GM18526 (cell line): Measurements from ENCODE around the gene HAUS3.

Source experiments
- POLR2A ChIP-seq: IDR thresholded peaks from 3 replicates; pipeline ENCODE4 v1.6.1; 2011; ENCODE audit not compliant: insufficient read length; ENCODE audit errors: extremely low read depth

Gene HAUS3

DNA sequence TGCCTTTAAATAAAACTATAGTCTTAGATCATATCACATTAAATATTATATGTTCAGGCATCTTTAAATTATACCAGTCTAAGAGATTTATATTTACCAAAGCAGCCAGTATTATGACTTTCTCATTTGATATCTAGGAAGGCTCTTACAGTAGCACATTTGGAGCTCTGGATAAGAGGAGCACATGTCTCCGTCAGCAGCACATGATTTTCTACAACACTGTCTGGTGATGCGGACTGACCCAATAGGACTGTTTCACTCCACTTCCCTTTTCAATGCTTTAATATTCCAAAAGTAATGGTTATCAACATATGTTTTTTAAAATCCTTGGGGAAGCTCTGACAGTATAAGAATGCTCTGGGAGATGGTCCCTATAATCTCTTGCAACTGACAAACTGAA, 61.5 kb downstream of the HAUS3 start:
- no peak for TF ChIP-seq POLR2A

DNA sequence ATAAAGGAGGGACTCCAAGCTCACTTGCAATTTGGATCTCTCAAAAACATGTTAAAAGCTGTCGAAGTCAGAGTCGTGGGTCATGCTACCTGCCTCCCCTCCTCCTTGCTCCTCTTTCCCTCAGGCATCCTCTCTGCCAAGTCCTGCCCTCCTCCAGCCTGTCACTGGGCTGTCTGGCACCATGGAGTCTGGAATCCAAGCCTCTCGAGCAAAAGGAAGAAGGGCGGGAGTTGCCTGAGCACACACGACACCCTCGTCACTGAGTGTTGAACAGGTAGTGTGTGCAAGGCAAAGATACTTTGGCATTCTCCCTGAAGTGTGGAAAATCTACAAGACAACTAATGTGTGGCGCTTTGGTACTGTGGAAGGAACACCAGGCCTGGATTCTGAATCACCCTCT, 62.2 kb downstream of the HAUS3 start:
- no peak for TF ChIP-seq POLR2A

DNA sequence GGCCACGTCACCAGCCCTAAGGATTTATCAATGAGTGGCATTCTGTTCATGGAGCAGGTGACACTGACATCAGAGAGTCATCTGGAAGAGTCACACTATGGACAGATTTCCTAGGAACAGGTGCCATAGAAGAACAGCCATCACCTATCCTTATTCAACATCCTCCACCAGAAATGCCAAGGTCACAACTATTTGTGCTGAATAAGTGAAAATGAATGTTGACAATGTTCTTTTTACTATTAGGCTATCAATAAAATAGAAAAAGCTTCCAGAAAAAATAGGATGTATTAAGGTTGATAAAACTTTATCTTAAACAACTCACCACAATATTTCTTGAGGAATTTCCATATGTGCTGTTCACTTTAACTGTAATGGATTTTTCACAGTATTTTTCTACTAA, 62.9 kb downstream of the HAUS3 start:
- no peak for TF ChIP-seq POLR2A
